ENCODE results near the gene LYPD4.
A peak's percentile ranks its signal among the peaks of the same experiment; 100 is the strongest.
"Not testable (repeated sequence)": the region's sequence is repeated elsewhere in the genome, so short reads cannot be mapped to it uniquely, and the experiment has no call there.

Gene LYPD4, protein sequence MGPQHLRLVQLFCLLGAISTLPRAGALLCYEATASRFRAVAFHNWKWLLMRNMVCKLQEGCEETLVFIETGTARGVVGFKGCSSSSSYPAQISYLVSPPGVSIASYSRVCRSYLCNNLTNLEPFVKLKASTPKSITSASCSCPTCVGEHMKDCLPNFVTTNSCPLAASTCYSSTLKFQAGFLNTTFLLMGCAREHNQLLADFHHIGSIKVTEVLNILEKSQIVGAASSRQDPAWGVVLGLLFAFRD

GRCh38 chr19:41844601-41845000, at the start of gene LYPD4:
TSS of gene LYPD4 (minus strand) at chr19:41844683. CDS start at chr19:41839285, 5,398 bp downstream.
- no peak for DNase-seq

DNA sequence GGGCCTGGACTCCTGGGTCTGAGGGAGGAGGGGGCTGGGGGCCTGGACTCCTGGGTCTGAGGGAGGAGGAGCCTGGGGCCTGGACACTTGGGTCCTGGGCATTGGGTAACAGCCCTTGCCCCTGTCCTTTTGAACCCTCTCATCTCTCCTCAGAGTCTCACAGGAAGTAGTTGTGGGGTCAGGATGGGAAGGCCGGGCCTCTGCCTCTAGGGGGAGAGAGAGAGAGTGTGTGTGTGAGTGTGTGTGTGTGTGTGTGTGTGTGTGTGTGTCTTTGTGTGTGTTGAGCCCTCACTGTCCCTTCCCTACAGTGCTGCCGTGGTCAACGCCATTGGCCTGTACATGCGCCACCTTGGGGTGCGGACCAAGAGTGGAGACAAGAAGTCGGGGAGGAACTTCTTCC, 49.4 kb upstream of the LYPD4 start:
- no peak for DNase-seq

DNA sequence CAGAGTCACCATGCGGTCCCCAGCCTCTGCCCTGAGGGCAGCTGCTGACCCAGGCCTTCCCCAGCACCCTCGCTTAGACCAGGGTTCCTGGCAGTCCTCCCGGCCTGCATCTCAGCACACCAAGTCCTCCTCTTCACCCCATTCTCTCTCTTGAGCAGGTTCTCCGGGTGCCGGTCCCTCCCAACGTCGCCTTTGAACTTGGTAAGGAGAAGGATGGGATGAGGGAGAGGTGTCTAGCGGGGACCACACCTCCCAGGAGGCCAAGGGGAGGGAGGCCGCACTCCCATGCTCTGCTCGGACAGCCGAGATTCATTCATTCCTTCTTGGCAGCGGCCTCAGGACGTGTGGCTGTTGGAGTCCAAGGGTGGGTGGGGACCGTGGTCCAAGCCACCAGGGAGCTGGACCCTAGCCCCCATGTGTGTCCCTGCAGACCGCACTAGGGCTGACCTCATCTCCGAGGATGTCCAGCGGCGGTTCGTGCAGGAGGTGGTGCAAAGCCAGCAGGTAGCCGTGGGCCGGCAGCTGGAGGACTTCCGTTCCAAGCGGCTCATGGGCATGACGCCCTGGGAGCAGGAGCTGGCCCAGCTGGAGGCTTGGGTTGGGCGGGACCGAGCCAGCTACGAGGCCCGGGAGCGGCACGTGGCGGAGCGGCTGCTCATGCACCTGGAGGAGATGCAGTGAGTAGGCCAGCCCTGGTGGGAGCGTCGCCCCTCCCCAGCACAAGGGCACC, 47.9 kb upstream of the LYPD4 start:
- DNase-seq: no peak

DNA sequence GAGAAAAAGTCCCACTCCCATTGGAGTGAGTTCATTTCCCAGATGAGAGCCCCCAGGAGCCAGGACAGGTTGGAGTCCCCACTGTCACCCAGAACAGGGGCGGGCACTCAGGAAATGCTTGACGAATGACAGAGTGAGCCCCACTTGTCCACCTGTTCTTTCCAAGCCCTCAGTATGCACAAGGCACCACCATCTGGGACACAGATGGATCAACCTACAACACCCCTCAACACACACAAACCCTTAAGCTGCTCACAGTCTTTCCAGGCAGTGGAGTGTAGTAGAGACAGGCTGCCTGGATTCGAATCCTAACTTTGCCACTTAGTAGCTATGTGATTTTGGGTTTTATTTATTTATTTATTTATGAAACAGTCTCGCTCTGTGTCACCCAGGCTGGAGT, 46.5 kb upstream of the LYPD4 start:
- DNase-seq: no peak

GRCh38 chr19:41889896-41890295, 45.4 kb upstream of the LYPD4 start:
- DNase-seq: no peak

DNA sequence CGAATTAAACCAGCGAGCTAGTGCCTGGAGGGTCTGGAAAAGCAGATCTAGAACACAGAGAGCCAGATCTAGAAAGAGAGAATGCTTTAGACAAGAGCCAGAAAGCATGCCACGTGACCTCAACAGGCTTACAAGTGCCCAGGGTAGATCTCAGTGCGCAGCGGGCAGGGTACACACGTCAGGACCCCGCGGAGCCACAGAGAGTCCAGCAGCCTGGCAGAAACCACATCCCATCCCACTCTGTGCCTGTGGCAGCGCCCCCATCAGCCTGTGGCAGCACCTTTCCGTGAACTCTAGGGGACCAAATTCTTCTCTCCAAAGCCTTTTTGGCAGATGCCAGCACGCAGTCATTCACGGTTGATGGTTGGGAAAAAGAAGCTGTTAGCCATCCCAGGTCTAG, 44.4 kb upstream of the LYPD4 start:
- DNase-seq: no peak

DNA sequence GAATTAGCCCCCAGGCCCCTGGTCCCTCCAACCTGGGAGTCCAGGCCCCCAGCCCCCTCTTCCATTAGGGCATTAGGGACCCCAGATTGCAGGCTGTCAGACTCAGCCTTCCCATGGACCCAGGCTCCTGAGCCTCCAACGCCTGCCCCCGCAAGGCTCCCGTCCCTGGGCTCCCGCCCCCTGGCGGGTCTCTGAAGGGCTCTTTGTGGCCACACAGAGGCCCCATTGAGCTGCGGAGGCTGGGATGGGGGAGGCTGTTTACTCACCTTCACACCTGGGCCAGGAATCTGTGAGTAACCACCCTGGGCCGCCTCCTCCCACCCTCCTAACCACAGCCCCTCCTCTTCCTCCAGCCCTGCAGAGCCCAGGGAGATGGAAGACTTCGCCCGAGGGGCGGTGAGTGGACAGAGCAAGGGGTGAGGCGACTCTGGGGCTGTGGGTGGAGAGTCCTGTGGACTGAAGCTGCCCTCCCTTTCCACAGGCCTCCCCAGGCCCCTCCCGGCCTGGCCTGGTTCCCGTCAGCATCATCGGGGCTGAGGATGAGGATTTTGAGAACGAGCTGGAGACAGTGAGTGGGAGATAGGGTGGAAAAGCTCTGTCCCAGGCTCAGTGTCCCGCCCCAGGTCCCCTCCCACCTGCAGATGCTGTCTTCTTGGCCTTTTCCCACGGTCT, 43.4 kb upstream of the LYPD4 start:
- DNase-seq: no peak

DNA sequence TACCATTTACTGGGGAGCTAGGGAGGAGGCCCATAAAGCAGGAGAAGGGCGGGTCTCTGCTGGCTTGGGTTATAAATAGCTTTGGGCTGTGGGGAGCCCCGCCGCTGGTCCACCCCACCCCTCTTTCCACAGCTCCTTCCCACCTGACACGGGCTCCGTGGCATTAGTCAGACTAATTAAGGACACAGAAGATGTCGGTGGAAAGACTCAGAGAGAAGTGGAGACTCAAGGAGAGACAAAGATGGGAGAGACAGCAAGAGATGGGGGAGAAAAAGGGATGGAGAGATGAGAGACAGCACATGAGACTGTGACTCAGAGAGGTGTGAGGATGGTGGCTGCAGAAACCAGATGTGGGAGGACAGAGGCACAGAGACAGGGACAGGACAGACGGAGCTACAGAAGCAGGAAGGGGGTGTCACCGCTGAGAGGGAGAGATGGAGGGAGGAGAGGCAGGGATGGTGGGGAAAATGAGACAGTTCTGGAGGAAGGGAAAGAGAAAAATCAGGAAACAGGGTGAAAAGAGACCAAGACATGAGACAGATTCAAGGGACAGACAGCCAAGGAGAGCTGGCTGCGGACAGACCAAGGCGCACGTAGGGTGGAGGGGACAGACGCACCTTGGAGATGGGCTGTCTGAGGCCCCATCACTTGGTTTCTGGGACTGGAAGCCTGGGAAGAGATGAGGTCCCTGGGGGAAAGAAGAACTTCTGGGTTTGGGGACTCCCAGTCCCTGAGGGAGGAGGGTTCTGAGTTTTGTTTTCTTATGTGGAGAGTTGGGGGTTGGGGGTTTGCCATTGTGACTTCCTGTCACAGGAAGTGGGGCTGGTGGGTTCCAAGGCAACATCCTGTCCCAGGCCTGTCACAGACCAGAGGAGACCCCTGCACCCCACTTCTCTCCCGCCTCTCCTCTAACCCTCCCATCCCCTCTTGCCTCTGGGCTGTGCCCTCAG, 42.6 kb upstream of the LYPD4 start:
- no peak for DNase-seq

- peak; percentile 86 to 94 for DNase-seq
These were observed 39.6 kb upstream of the LYPD4 start for GRCh38 chr19:41883821-41884733.

DNA sequence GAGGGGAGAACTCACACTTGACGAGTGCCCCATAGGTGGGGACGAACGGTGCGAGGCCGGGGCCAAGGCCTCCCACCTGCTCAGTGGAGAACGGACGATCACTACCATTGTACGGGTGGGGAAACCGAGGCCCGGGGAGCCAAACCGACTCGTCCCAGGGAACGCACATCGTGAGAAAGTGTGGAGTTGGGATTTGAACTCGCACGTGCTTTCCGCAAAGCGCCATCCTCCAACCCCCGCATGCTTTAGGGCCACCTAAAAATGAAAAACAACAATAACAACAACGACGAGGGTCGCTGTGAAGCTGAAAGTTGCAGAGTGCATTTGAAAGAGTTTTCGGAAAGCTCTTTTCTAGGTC, 39.0 kb upstream of the LYPD4 start:
- no peak for DNase-seq

DNA sequence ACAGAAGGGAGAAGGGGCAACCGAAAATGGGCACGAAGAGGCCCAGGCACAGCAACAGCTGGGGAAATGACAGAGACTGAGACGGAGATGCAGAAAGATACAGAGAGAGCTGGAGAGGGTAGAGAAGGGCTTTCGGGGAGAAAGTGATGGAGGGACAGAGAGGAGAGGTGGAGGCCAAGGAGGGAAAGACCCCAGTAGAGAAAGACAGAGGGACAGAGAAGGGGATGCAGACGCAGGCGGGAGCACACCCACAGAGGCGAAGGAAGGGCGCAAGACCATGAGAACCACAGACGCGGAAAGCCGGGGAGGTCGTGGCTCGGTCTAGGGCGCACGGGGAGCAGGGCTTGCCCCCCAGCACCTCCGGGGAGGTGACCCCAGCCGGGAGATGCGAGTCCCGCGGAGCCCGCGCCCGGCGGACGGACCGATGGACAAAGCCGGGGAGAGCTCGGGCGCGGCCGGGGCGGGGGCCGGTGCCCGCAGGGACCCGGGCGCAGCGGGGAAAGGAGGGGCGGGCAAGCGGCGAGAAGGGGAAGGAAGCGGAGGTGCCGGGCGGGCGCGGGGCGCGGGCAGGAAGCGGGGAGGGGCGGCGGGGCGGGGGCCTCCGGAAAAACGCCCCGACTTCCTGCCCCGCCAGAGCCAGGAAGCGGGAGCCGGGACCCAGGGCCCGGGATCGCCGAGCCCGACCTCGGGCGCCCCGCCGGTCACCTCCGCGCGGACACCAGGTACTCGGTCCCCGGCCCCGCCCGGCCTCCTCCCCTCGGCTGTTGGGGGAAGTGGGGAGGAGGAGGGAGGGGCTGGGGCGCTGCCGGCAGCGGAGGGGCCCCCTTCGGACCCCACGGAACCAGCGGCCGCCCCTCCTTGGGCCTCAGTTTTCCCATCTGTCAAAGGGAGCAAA, 38.3 kb upstream of the LYPD4 start, which contains the start of gene ARHGEF1:
ARHGEF1 (plus strand) TSS at position 617 of the 895 bp plus-strand sequence. CDS start 4,899 bp downstream, outside the sequence.
- no peak for DNase-seq

DNA sequence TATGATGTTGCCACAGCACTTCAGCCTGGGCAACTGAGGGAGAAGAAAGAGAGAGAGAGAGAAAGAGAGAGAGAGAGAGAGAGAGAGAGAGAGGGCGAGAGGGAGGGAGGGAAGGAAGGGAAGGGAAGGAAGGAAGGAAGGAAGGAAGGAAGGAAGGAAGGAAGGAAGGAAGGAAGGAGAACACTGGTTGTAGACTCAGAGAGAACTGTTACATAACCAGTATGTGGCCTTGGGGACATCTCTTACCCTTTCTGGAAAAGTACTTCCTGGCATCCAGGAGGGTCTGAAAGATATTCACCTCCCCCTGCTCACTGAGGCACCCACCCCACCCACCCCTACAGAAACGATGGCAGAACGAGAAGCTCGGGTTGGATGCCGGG, 35.8 kb upstream of the LYPD4 start:
- DNase-seq: no peak

- no peak for DNase-seq
These were observed 35.3 kb upstream of the LYPD4 start for GRCh38 chr19:41879670-41880328.

- DNase-seq: no peak
These were observed 34.6 kb upstream of the LYPD4 start for GRCh38 chr19:41879080-41879479.

- DNase-seq: no peak
These were observed 33.7 kb upstream of the LYPD4 start for GRCh38 chr19:41877916-41878905.

- DNase-seq: no peak
These were observed 32.7 kb upstream of the LYPD4 start, which contains the start of gene CD79A for GRCh38 chr19:41876847-41877832. TSS of gene CD79A (plus strand) at chr19:41877279. CDS start at chr19:41877305, 26 bp downstream.

DNA sequence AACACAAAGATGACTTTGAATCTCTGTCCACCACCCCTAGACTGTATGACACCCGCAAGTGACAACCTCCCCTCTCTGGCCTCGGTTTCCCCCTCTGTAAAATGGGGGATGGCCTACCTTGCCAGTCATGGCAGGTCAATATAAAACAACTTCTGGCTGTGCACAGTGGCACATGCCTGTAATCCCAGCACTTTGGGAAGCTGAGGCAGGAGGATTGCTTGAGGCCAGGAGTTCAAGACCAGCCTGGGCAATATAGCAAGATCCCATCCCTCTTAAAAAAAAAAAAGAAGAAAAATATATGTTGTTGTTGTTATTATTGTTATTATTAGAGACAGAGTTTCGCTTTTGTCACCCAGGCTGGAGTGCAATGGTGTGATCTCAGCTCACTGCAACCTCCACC, 31.5 kb upstream of the LYPD4 start:
- not testable (repeated sequence) for DNase-seq

Measured in cerebellar nuclear complex (tissue), 1 donor.